Measurements from ENCODE around the gene ZNF835.

DNA sequence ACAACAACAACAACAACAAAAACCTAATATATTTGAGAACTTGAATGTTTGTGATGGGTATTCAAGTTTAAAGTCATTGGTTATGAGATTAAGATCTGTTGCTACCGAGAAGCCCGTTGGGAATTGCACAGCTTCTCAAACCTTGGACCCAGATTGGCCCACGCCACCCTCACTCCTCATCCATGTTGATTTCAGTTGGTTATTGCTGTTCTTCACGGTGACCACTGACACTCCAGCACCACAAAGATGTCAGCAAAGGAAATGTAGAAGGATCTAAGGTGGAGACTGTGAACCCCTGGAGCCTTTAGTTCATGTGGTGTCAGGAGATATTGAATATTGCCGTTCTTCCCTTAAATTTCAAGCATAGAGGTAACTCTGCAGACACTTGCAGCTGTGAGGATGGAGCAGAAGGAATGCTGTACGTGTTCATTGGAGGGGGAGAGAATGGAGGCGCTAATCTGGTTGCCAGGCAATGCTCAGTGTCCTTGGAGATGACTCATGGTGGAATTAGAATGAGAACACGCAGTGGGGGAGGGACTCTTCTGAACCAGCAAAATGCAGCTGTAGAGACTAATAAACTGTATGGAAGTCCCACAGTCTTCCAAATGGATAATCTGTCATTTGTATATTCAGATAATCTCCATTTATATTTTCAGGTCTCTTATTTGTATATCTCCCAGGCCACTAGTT, 20.8 kb upstream of the ZNF835 start:
- no peak for TF ChIP-seq POLR2A (IDR thresholded peaks at IDR 0.05)
- TF ChIP-seq, protein P1, sequence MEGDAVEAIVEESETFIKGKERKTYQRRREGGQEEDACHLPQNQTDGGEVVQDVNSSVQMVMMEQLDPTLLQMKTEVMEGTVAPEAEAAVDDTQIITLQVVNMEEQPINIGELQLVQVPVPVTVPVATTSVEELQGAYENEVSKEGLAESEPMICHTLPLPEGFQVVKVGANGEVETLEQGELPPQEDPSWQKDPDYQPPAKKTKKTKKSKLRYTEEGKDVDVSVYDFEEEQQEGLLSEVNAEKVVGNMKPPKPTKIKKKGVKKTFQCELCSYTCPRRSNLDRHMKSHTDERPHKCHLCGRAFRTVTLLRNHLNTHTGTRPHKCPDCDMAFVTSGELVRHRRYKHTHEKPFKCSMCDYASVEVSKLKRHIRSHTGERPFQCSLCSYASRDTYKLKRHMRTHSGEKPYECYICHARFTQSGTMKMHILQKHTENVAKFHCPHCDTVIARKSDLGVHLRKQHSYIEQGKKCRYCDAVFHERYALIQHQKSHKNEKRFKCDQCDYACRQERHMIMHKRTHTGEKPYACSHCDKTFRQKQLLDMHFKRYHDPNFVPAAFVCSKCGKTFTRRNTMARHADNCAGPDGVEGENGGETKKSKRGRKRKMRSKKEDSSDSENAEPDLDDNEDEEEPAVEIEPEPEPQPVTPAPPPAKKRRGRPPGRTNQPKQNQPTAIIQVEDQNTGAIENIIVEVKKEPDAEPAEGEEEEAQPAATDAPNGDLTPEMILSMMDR (IDR thresholded peaks at IDR 0.05): no peak

Measured in esophagus squamous epithelium (tissue), 4 donors.